ENCODE measurements around the gene PRKCA.
A peak's percentile ranks its signal among the peaks of the same experiment; 100 is the strongest.

PRKCA gene

GRCh38 chr17:66438101-66438500 lies 135.7 kb downstream of the PRKCA start:
- TF ChIP-seq GATA1 (IDR thresholded peaks at IDR 0.05; ENCODE audit: low read depth, low read length) (no peak), POLR2A (IDR thresholded peaks at IDR 0.05; ENCODE audit: low read length) (no peak)
- DNase-seq = no peak

DNA sequence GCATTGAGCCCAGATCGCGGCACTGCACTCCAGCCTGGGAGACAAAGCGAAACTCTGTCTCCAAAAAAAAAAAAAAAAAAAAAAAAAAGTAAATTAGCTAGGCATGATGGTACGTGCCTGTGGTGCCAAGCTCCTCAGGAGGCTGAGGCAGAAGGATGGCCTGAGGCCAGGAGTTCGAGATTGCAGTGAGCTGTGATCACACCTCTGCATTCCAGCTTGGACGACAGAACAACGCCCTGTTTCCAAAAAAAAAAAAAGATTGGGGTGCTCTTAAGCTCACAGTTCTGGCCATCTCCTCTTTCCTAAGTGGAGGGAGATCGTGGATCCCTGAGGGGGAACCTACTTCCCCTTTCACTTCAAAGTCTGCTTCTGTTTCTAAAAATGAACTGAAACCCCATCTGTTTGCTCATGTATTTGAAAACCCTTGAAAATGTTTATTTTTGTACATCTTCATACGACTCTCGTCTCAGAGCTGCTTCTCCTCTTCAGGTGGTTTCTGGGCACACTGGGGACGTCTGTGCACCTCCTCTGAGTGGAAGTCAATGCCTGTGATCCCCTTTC lies 138.8 kb downstream of the PRKCA start:
- TF ChIP-seq GATA1 (IDR thresholded peaks at IDR 0.05; ENCODE audit: low read depth, low read length) (no peak), POLR2A (IDR thresholded peaks at IDR 0.05; ENCODE audit: low read length) (no peak)
- no peak for DNase-seq

- no peak for DNase-seq
- TF ChIP-seq POLR2A (IDR thresholded peaks at IDR 0.05; ENCODE audit: low read length) (no peak), GATA1 (IDR thresholded peaks at IDR 0.05; ENCODE audit: low read depth, low read length) (no peak)
Observed at GRCh38 chr17:66443166-66443565, 140.8 kb downstream of the PRKCA start.

GRCh38 chr17:66443606-66444005 lies 141.2 kb downstream of the PRKCA start:
- DNase-seq = no peak
- no peak for TF ChIP-seq GATA1 (IDR thresholded peaks at IDR 0.05; ENCODE audit: low read depth, low read length)
- no peak for TF ChIP-seq POLR2A (IDR thresholded peaks at IDR 0.05; ENCODE audit: low read length)

DNA sequence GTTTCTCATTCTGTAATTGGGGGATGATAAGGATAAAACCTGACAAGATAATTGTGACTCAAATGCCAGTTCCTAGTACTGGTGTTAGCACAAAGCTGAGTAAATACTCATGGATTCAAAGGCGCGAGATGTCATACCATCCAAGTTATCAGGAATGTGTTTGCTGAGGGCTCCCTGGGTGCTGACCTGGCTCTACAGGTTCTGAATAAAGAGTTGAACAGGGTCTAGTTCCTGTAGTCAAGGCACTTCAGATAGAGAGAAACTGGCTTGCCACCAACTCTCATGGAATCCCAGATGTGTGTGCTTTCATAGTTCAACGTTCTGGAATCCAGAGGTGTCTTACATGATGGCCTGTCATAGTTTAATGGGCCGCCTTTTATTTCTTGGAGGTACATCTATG lies 141.6 kb downstream of the PRKCA start:
- TF ChIP-seq POLR2A (IDR thresholded peaks at IDR 0.05; ENCODE audit: low read length) (no peak), GATA1 (IDR thresholded peaks at IDR 0.05; ENCODE audit: low read depth, low read length) (no peak)
- DNase-seq = no peak

DNA sequence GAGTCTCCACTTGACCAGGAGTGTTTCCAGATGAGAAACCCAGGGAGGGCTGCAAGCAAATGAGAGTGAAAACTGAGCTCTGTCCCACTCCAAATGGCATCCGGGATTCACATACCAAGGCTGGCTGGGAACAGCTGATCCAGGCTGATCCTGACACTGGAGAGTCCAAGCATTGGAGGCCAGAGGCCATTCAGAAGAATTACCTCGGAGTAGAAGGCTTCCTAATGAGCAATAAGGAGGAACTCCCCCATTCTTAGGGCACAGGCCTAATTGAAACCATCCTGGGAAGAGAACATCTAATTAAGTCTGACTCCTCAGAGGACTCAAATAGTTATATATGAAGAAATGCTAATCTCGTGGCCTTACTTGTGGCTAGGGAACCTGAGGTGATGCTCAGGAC lies 142.8 kb downstream of the PRKCA start:
- no peak for DNase-seq
- no peak for TF ChIP-seq GATA1 (IDR thresholded peaks at IDR 0.05; ENCODE audit: low read depth, low read length)
- no peak for TF ChIP-seq POLR2A (IDR thresholded peaks at IDR 0.05; ENCODE audit: low read length)

DNA sequence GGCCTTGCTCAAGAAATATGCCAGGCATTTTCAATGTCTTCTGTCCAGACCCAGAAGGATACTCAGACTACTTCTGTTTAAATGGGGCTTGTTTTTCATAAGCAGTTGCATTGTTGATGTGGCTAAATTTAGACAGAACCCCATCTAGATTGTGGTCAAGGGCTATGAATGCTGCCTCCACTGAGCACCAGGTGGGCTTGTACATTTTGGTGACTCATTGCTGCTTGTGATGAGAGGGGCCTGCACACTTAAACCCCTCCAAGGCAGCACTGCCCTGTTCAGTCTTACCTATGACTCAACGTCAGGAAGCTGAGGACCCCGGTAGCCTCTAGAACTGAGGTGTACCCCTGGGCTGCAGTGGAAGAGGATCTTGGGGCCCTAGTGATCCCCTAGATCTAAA lies 144.0 kb downstream of the PRKCA start:
- TF ChIP-seq GATA1 (IDR thresholded peaks at IDR 0.05; ENCODE audit: low read depth, low read length) = no peak
- no peak for TF ChIP-seq POLR2A (IDR thresholded peaks at IDR 0.05; ENCODE audit: low read length)
- no peak for DNase-seq

GRCh38 chr17:66447159-66447558 lies 144.7 kb downstream of the PRKCA start:
- no peak for DNase-seq
- TF ChIP-seq GATA1 (IDR thresholded peaks at IDR 0.05; ENCODE audit: low read depth, low read length) (no peak), POLR2A (IDR thresholded peaks at IDR 0.05; ENCODE audit: low read length) (no peak)

DNA sequence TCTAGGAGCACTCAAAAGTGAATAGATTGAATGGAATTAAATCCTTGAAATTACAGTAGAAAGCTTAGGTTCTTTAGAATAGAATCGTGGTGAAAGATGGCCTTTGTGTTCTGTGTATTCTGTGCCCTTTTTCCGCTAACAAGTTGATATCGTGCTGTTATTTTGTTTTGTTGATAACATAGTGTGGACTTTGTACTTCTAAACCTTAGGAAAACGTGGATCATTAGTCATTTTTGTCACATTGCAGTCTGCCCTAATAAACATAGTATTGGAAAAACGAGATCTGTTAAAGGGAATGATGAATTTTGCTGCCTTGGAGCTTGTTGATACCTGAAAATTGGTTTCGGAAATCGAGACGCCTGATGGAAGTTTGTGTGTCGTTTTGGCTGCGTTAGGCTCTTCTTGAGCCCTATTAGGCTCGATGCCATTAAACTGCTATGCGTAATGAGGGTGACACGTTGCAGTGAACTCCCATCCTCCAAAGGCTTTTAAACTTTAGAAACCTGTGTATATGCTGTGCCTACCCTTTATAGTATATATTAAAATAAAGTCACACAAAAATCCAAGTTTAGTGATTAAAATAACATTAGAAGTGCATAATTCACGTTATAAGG lies 145.7 kb downstream of the PRKCA start:
- no peak for DNase-seq
- TF ChIP-seq GATA1 (IDR thresholded peaks at IDR 0.05; ENCODE audit: low read depth, low read length) = no peak
- no peak for TF ChIP-seq POLR2A (IDR thresholded peaks at IDR 0.05; ENCODE audit: low read length)

DNA sequence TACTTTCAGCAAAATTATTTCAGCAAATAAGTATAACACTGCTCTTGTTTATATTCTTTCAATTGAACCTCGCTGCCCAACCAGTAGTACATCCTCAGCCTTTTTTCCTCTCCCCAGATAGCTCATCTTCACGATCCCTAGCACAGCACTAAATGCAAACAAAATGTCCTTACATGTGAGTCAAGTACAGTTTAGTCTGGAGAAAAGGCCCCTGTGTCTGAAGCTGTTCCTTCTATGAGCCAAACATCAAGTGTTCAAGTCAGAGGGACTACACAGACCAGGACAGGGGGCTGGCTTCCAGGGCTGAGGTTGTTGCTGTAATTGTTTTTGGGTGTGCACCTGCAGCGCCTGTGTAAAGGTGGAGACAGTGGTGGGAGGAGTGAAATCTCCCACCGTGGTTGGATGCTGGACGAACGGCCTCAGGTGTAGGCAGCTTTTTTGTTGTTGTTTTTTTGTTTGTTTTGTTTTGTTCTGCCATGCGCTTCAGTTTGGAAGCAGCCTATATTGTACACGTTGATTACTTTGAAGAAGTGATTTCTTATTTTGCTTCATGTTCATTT lies 147.1 kb downstream of the PRKCA start:
- TF ChIP-seq GATA1 (IDR thresholded peaks at IDR 0.05; ENCODE audit: low read depth, low read length) = no peak
- no peak for TF ChIP-seq POLR2A (IDR thresholded peaks at IDR 0.05; ENCODE audit: low read length)
- no peak for DNase-seq

GRCh38 chr17:66450008-66450851 lies 147.8 kb downstream of the PRKCA start:
- DNase-seq = no peak
- no peak for TF ChIP-seq POLR2A (IDR thresholded peaks at IDR 0.05; ENCODE audit: low read length)
- TF ChIP-seq GATA1 (IDR thresholded peaks at IDR 0.05; ENCODE audit: low read depth, low read length) = no peak

GRCh38 chr17:66450852-66451158 lies 148.4 kb downstream of the PRKCA start:
- no peak for DNase-seq
- TF ChIP-seq POLR2A (IDR thresholded peaks at IDR 0.05; ENCODE audit: low read length) = no peak
- no peak for TF ChIP-seq GATA1 (IDR thresholded peaks at IDR 0.05; ENCODE audit: low read depth, low read length)

DNA sequence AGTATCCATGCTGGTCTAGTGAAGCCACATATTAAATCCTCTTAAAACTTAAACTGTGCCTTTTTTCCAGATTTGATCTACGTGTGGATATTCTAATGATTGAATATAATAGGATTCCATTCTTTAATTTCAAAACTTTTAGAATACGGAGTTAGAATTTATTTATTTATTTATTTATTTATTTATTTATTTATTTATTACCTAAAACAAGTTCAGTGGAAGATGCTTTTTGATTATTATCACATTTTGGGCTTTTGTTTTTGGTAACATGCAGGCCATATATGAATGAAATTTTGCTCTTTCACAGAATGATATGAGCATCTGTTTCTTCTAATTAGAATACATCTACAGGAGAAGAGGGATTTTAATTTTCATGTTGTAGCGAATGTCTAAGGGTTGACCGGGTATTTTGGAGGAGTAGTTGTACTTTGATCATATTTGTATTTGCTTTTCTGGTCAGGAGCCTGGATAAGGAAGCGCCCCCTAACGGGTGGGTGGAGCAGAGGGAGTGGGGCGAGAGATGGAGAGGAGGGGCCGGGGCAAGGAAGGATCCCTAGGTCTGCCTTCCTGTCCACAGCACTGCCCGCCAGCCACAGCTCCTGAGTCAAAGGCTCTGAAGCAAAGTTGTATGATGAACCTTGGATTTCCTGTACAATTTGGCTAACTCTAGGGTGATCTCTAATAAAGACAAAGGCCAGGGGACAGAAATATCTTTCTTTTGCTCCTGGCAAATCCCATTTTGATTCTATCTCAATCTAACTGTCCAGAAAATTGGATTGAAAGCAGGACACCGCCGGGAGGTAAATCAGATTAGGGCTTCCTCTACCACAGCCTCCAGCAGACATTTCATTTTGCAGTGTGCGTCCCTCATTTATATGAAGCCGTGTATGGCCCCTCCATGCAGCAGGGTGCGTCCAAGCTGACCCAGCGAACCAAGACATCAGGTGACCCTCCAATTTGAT lies 149.1 kb downstream of the PRKCA start:
- DNase-seq = peak; percentile 8 to 16

More for the DNA sequence above, 149.1 kb downstream of the PRKCA start:
- TF ChIP-seq GATA1 (IDR thresholded peaks at IDR 0.05; ENCODE audit: low read depth, low read length) (no peak), POLR2A (IDR thresholded peaks at IDR 0.05; ENCODE audit: low read length) (no peak)

Measured in erythroblast (primary cell).